PC-3 (cell line): ENCODE results near the gene MYO16. TPM values are rescaled to one million over a fixed set of nuclear protein-coding genes. Genes with fewer than 3 reads are reported as not detected.

Source experiments
- ATAC-seq: fragments of 200-7000 bp; cut with Tn5 transposase; 2 replicates; pipeline ENCODE4 v1.9.1; 2020; ENCODE audit warnings: mild to moderate bottlenecking, moderate library complexity
- BruUV-seq: library from RNA; stranded (reverse); fragments of 400-500 nt; replicated peaks from 2 replicates; lab custom pipeline; 2021; lab: Mats Ljungman, UMichigan
- CTCF ChIA-PET: fragments of 300-600 bp; sonication (Branson Sonifier 250); formaldehyde crosslinking; loops from one replicate; lab custom pipeline; 2022; ENCODE audit warnings: antibody characterized with exemption; lab: Charles Lee
- POLR2A ChIA-PET: fragments of 300-600 bp; sonication (Branson Sonifier 250); formaldehyde crosslinking; loops from one replicate; lab custom pipeline; 2022; ENCODE audit warnings: antibody characterized with exemption; ENCODE audit not compliant: unreplicated experiment; lab: Charles Lee
- DNase-seq: peaks from one replicate; pipeline ENCODE4 v3.0.0-alpha.2; 2015
- H2AFZ ChIP-seq: fragments of 300-600 bp; sonication (generic); 2 replicates; pipeline ENCODE4 v1.6.0; 2016; ENCODE audit warnings: antibody characterized with exemption, low read length
- H3F3A ChIP-seq: fragments of 300-600 bp; sonication (generic); one replicate; pipeline ENCODE4 v1.6.0; 2017; ENCODE audit warnings: antibody characterized with exemption, low read length, control low read depth, mild to moderate bottlenecking; ENCODE audit not compliant: unreplicated experiment
- H3K27ac ChIP-seq: fragments of 300-600 bp; sonication (generic); 2 replicates; pipeline ENCODE4 v1.5.1; 2016; ENCODE audit warnings: mild to moderate bottlenecking, low read length
- H3K27me3 ChIP-seq: fragments of 300-600 bp; sonication (generic); 2 replicates; pipeline ENCODE4 v1.6.1; 2016; ENCODE audit warnings: low read length, mixed read lengths
- H3K36me3 ChIP-seq: fragments of 300-600 bp; sonication (generic); 2 replicates; pipeline ENCODE4 v1.6.1; 2016; ENCODE audit warnings: low read depth, mixed run types, low read length, mixed read lengths
- H3K4me1 ChIP-seq: fragments of 300-600 bp; sonication (generic); 2 replicates; pipeline ENCODE4 v1.5.1; 2016; ENCODE audit warnings: low read length; ENCODE audit not compliant: insufficient read depth
- H3K4me2 ChIP-seq: fragments of 300-600 bp; sonication (generic); 2 replicates; pipeline ENCODE4 v1.6.0; 2016; ENCODE audit warnings: low read length
- H3K4me3 ChIP-seq: fragments of 300-600 bp; sonication (generic); 2 replicates; pipeline ENCODE4 v1.5.1; 2016; ENCODE audit warnings: mild to moderate bottlenecking, low read length, mixed read lengths
- H3K79me2 ChIP-seq: fragments of 300-600 bp; sonication (generic); 2 replicates; pipeline ENCODE4 v1.6.1; 2017; ENCODE audit warnings: low read length, mixed read lengths
- H3K9ac ChIP-seq: fragments of 300-600 bp; sonication (generic); 2 replicates; pipeline ENCODE4 v1.6.0; 2016; ENCODE audit warnings: mild to moderate bottlenecking, low read length
- H3K9me2 ChIP-seq: fragments of 300-600 bp; sonication (generic); replicated peaks from 2 replicates; pipeline ENCODE4 v1.6.1; 2016; ENCODE audit warnings: mixed run types, low read length, mixed read lengths
- H3K9me3 ChIP-seq: fragments of 300-600 bp; sonication (generic); 2 replicates; pipeline ENCODE4 v1.6.1; 2016; ENCODE audit warnings: low read length, mixed read lengths
- H4K20me1 ChIP-seq: fragments of 300-600 bp; sonication (generic); 2 replicates; pipeline ENCODE4 v1.6.1; 2016; ENCODE audit warnings: low read length, mixed read lengths
- CTCF ChIP-seq: fragments of 300-600 bp; sonication (generic); conservative IDR thresholded peaks from 2 replicates; pipeline ENCODE4 v1.5.1; 2017; ENCODE audit warnings: antibody characterized with exemption, low read depth, mild to moderate bottlenecking, low read length
- EZH2 ChIP-seq: fragments of 300-600 bp; sonication (generic); IDR thresholded peaks from one replicate; pipeline ENCODE4 v1.6.1; 2017; ENCODE audit warnings: antibody characterized with exemption, mild to moderate bottlenecking, low read length; ENCODE audit not compliant: unreplicated experiment
- EZH2phosphoT487 ChIP-seq: fragments of 300-600 bp; sonication (generic); IDR thresholded peaks from 2 replicates; pipeline ENCODE4 v1.6.1; 2018; ENCODE audit warnings: mild to moderate bottlenecking, antibody characterized with exemption, low read length, borderline replicate concordance
- intact Hi-C: fragments of 100-400 bp; cut with micrococcal nuclease; formaldehyde crosslinking; loops from 2 replicates; pipeline ENCODE4 v1.9.0; 2023
- total RNA-seq: library from RNA; depleted of rRNA; stranded (reverse); fragments of >200 nt; gene quantifications from 2 replicates; pipeline ENCODE4 v1.2.3, GENCODE V29; 2014

The MYO16 gene
- total RNA-seq, 1 experiment from 2014 or later, result not detected

- Histone ChIP-seq H2AFZ (no peak overlapping the region), H3K27ac (no peak overlapping the region), H3K9ac (no peak overlapping the region), H3K27me3 (peaks cover 6% of the 10 kb centered on the region; the same call in 1 of the 2 replicates), H4K20me1 (no peaks in the 10 kb centered on the region), H3K36me3 (no peaks in the 10 kb centered on the region), H3F3A (no peaks in the 10 kb centered on the region), H3K4me3 (no peak overlapping the region), H3K9me2 (no peaks in the 10 kb centered on the region), H3K9me3 (no peaks in the 10 kb centered on the region), H3K4me1 (no peaks in the 10 kb centered on the region), H3K79me2 (no peaks in the 10 kb centered on the region), H3K4me2 (no peak overlapping the region)
- CTCF ChIA-PET, result no interaction called here
- TF ChIP-seq CTCF, result no peak
- no peak for TF ChIP-seq EZH2phosphoT487
- TF ChIP-seq EZH2, result no peak
- DNase-seq (no peak), ATAC-seq (no peak)
- BruUV-seq, result no TSS peak
- POLR2A ChIA-PET, result no interaction called here
- intact Hi-C loops, result no loop called here
These were observed 445.0 kb downstream of the MYO16 start for GRCh38 chr13:109074436-109074835.

GRCh38 chr13:109074853-109075252 lies 445.4 kb downstream of the MYO16 start:
- H3K36me3 ChIP-seq, result no peaks in the 10 kb centered on the region
- H3K4me3 ChIP-seq, result no peak overlapping the region
- no peak for TF ChIP-seq EZH2
- TF ChIP-seq CTCF, result no peak
- no peak for TF ChIP-seq EZH2phosphoT487
- CTCF ChIA-PET, result no interaction called here
- H3K27ac ChIP-seq, result no peak overlapping the region
- no peak overlapping the region for H3K9ac ChIP-seq
- no peak overlapping the region for H2AFZ ChIP-seq
- POLR2A ChIA-PET, result no interaction called here
- BruUV-seq, result no TSS peak
- intact Hi-C loops, result no loop called here
- no peaks in the 10 kb centered on the region for H3F3A ChIP-seq
- DNase-seq (no peak), ATAC-seq (no peak)
- H3K9me3 ChIP-seq, result no peaks in the 10 kb centered on the region
- H3K4me1 ChIP-seq, result no peaks in the 10 kb centered on the region
- no peaks in the 10 kb centered on the region for H3K79me2 ChIP-seq
- no peaks in the 10 kb centered on the region for H3K9me2 ChIP-seq
- no peaks in the 10 kb centered on the region for H4K20me1 ChIP-seq
- H3K4me2 ChIP-seq, result no peak overlapping the region
- H3K27me3 ChIP-seq, result peaks cover 6% of the 10 kb centered on the region; the same call in 1 of the 2 replicates

GRCh38 chr13:109087916-109088623 lies 458.7 kb downstream of the MYO16 start:
- H3K4me1 ChIP-seq, result no peaks in the 10 kb centered on the region
- H2AFZ ChIP-seq, result no peak overlapping the region
- ChIA-PET POLR2A (no interaction called here), CTCF (no interaction called here)
- peaks cover 56% of the 10 kb centered on the region for H3K27me3 ChIP-seq
- no peaks in the 10 kb centered on the region for H4K20me1 ChIP-seq
- DNase-seq (no peak), ATAC-seq (no peak)
- H3K4me2 ChIP-seq, result no peak overlapping the region
- BruUV-seq, result no TSS peak
- H3K9me3 ChIP-seq, result no peaks in the 10 kb centered on the region
- H3K9me2 ChIP-seq, result no peaks in the 10 kb centered on the region
- intact Hi-C loops, result no loop called here
- no peak overlapping the region for H3K9ac ChIP-seq
- H3K36me3 ChIP-seq, result no peaks in the 10 kb centered on the region
- H3K27ac ChIP-seq, result no peak overlapping the region
- TF ChIP-seq EZH2phosphoT487, result no peak
- no peaks in the 10 kb centered on the region for H3K79me2 ChIP-seq
- H3K4me3 ChIP-seq, result no peak overlapping the region
- H3F3A ChIP-seq, result no peaks in the 10 kb centered on the region
